Measurements from ENCODE around the gene ZNF74.
A peak's percentile ranks its signal among the peaks of the same experiment; 100 is the strongest.

DNA sequence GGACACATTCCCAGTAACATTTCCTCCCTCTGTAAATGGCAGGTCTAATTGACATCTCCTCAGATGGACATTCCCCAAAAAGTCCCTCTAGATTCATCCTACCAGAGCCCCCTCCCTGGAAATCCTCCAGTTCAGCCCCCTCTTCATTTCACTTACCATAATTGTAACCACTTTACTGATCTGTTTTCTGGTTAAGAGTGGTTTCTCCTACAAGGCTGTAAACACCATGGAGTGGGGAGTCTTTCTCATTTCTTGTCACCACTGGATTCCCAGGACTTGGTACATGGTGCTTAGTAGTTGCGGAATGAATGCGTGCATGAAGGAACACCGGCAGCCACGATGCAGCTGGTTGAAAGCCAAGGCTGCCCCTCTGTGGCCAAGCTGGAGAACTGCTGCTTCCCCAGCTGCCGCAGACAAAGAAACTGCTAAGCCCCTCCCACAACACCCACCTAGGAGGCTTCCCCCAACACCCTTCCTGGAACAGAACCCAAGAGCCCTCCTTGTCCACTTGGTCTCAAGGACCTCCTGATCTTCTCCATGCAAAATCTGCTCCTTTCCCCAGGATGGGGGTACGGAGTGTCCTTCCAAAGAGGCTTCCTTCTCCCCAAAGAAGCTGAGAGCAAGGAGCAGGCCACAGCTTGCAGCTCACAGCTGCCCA, 62.2 kb downstream of the ZNF74 start:
- no peak for TF ChIP-seq EZH2 (IDR thresholded peaks at IDR 0.05; ENCODE audit: borderline replicate concordance, low read length)
- TF ChIP-seq, protein P1, sequence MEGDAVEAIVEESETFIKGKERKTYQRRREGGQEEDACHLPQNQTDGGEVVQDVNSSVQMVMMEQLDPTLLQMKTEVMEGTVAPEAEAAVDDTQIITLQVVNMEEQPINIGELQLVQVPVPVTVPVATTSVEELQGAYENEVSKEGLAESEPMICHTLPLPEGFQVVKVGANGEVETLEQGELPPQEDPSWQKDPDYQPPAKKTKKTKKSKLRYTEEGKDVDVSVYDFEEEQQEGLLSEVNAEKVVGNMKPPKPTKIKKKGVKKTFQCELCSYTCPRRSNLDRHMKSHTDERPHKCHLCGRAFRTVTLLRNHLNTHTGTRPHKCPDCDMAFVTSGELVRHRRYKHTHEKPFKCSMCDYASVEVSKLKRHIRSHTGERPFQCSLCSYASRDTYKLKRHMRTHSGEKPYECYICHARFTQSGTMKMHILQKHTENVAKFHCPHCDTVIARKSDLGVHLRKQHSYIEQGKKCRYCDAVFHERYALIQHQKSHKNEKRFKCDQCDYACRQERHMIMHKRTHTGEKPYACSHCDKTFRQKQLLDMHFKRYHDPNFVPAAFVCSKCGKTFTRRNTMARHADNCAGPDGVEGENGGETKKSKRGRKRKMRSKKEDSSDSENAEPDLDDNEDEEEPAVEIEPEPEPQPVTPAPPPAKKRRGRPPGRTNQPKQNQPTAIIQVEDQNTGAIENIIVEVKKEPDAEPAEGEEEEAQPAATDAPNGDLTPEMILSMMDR (conservative IDR thresholded peaks at IDR 0.05 in 1 of 2, IDR thresholded peaks at IDR 0.05 in 1 of 2; ENCODE audit: extremely low read depth in 1 of 2, insufficient read depth in 1 of 2, low read depth in 1 of 2, low read length in 2 of 2): peak; percentile 85 to 91

Measured in mammary epithelial cell (primary cell).